Mesothelial cell of epicardium (in vitro differentiated cells): ENCODE measurements around the gene THOC2. TPM values are rescaled to one million over a fixed set of nuclear protein-coding genes. Genes with fewer than 3 reads are reported as not detected.
"Not testable (repeated sequence)": the region's sequence is repeated elsewhere in the genome, so short reads cannot be mapped to it uniquely, and the experiment has no call there.

Experiments used
- DNase-seq, 2 experiments: peaks; one replicate each; pipeline ENCODE4 v3.0.0; 2021; ENCODE audit warnings: low spot score in 2 of 2; ENCODE audit not compliant: unreplicated experiment in 2 of 2
- H3K27ac Mint-ChIP-seq: 2 replicates; pipeline ENCODE4 v1.8.0; 2021; ENCODE audit warnings: mixed read lengths
- H3K27me3 Mint-ChIP-seq: 2 replicates; pipeline ENCODE4 v1.8.0; 2021; ENCODE audit warnings: low read depth, mixed read lengths
- H3K36me3 Mint-ChIP-seq: 2 replicates; pipeline ENCODE4 v1.8.0; 2021; ENCODE audit warnings: mixed read lengths
- H3K4me1 Mint-ChIP-seq: 2 replicates; pipeline ENCODE4 v1.8.0; 2021; ENCODE audit warnings: mixed read lengths
- H3K4me3 Mint-ChIP-seq: 2 replicates; pipeline ENCODE4 v1.8.0; 2021; ENCODE audit warnings: mild to moderate bottlenecking, moderate library complexity, mixed read lengths
- H3K9me3 Mint-ChIP-seq: 2 replicates; pipeline ENCODE4 v1.8.0; 2021; ENCODE audit warnings: mixed read lengths
- CTCF ChIP-seq: fragments of 200-600 bp; sonication (generic); IDR thresholded peaks from one replicate; pipeline ENCODE4 v1.5.0; 2021; ENCODE audit warnings: antibody characterized with exemption; ENCODE audit not compliant: unreplicated experiment
- total RNA-seq: library from RNA; stranded (reverse); gene quantifications from 3 replicates; pipeline ENCODE4 v1.2.1, GENCODE V29; 2021

The THOC2 gene
- 117 to 121 TPM (median 119 TPM) in 3 replicates for total RNA-seq

GRCh38 chrX:123732670-123733363, at the start of gene THOC2:
Gene THOC2, minus strand, starts transcription at chrX:123733052. Its CDS starts 30 bp downstream, at chrX:123733022.
- H3K4me1 Mint-ChIP-seq: peaks cover 25% of the 10 kb centered on the region
- H3K27ac Mint-ChIP-seq: peak within 1 kb of the TSS; percentile 96
- peaks cover 16% of the 10 kb centered on the region for H3K9me3 Mint-ChIP-seq
- H3K27me3 Mint-ChIP-seq: no peaks in the 10 kb centered on the region
- peaks cover 2% of the 10 kb centered on the region for H3K36me3 Mint-ChIP-seq
- TF ChIP-seq CTCF: no peak
- peak within 1 kb of the TSS; percentile 91 for H3K4me3 Mint-ChIP-seq
- DNase-seq: peak; percentile 40 to 66

- H3K36me3 Mint-ChIP-seq, H3K4me1 Mint-ChIP-seq, H3K27ac Mint-ChIP-seq, H3K27me3 Mint-ChIP-seq, DNase-seq, H3K4me3 Mint-ChIP-seq: not testable (repeated sequence)
- H3K9me3 Mint-ChIP-seq: peaks cover 11% of the 10 kb centered on the region
Measured at GRCh38 chrX:123781786-123782185, 48.9 kb upstream of the THOC2 start.

- H3K4me3 Mint-ChIP-seq: no peak overlapping the region
- H3K9me3 Mint-ChIP-seq: peaks cover 4% of the 10 kb centered on the region
- no peak for TF ChIP-seq CTCF
- H3K4me1 Mint-ChIP-seq: peaks cover 2% of the 10 kb centered on the region
- no peaks in the 10 kb centered on the region for H3K36me3 Mint-ChIP-seq
- no peaks in the 10 kb centered on the region for H3K27me3 Mint-ChIP-seq
- no peak overlapping the region for H3K27ac Mint-ChIP-seq
- no peak for DNase-seq
Measured at GRCh38 chrX:123779908-123780396, 47.1 kb upstream of the THOC2 start.

GRCh38 chrX:123773258-123773988, 40.6 kb upstream of the THOC2 start:
- no peak for TF ChIP-seq CTCF
- no peak overlapping the region for H3K4me3 Mint-ChIP-seq
- H3K27me3 Mint-ChIP-seq: no peaks in the 10 kb centered on the region
- H3K27ac Mint-ChIP-seq: no peak overlapping the region
- peaks cover 12% of the 10 kb centered on the region for H3K9me3 Mint-ChIP-seq
- H3K4me1 Mint-ChIP-seq: no peaks in the 10 kb centered on the region
- no peak for DNase-seq
- H3K36me3 Mint-ChIP-seq: no peaks in the 10 kb centered on the region

- no peaks in the 10 kb centered on the region for H3K36me3 Mint-ChIP-seq
- H3K9me3 Mint-ChIP-seq: peaks cover 12% of the 10 kb centered on the region
- H3K4me3 Mint-ChIP-seq: no peak overlapping the region
- no peak for DNase-seq
- H3K27ac Mint-ChIP-seq: no peak overlapping the region
- no peaks in the 10 kb centered on the region for H3K27me3 Mint-ChIP-seq
- no peak for TF ChIP-seq CTCF
- H3K4me1 Mint-ChIP-seq: no peaks in the 10 kb centered on the region
Measured at GRCh38 chrX:123771449-123772064, 38.7 kb upstream of the THOC2 start.
